SK-N-MC (cell line): ENCODE measurements around the gene JAK1.

ENCODE experiments used
- EZH2 ChIP-seq: fragments of 200-600 bp; sonication (generic); IDR thresholded peaks from one replicate; pipeline ENCODE4 v1.6.1; 2017; ENCODE audit warnings: antibody characterized with exemption
- FOXP2 ChIP-seq: optimal IDR thresholded peaks from 2 replicates; pipeline ENCODE3; 2011; ENCODE audit warnings: mild to moderate bottlenecking, moderate library complexity; ENCODE audit not compliant: insufficient read depth; ENCODE audit errors: extremely low read length, control extremely low read depth

- TF ChIP-seq FOXP2: no peak
- no peak for TF ChIP-seq EZH2
Observed at GRCh38 chr1:64935551-64936155, 30.7 kb downstream of the JAK1 start.
